Measurements from ENCODE around the gene FAM151A. TPM values are rescaled to one million over a fixed set of nuclear protein-coding genes. Genes with fewer than 3 reads are reported as not detected.

FAM151A gene
- total and polyA plus RNA-seq, 7 donors = 0.05 to 0.07 TPM; not detected in 5

DNA sequence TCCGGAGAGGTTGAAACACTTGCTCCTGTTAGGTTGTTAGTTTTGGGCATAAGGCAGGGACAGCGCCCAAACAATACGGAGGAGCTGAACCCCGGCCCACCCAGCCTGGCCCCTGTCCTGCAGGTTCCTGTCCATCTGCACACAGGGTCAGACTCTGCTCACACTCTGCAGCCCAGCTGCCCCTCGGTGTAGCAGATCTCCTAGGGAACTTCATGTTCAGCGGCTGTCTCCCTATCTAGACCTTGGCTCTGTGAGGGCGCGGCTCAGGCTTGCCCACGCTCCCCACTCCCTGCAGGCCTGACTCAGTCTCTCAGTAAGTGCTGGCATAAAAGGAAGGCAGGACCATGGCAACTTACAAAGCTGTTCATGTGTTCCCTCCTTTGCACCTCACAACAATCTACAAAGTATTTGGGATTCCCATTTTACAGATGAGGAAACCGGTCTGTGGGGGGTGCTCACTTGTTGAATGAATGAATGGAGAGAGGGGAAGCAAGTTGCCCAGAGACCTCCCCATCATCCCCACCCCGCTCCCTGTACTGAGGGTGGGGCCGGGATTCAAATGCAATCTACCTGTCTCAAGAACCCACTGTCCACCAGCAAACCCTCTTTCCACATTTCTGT, 49.1 kb downstream of the FAM151A start:
- no peak for DNase-seq
- H3K27ac ChIP-seq = peak overlapping the region; percentile 72
- 84 to 90% (median 90%) methylated on average over 12 of the region's 12 CpGs for WGBS, 3 donors
- H3K4me1 ChIP-seq = peaks cover 78% of the 10 kb centered on the region
- intact Hi-C loops (cut with DNase I) = no loop called here
- TF ChIP-seq, protein P1, sequence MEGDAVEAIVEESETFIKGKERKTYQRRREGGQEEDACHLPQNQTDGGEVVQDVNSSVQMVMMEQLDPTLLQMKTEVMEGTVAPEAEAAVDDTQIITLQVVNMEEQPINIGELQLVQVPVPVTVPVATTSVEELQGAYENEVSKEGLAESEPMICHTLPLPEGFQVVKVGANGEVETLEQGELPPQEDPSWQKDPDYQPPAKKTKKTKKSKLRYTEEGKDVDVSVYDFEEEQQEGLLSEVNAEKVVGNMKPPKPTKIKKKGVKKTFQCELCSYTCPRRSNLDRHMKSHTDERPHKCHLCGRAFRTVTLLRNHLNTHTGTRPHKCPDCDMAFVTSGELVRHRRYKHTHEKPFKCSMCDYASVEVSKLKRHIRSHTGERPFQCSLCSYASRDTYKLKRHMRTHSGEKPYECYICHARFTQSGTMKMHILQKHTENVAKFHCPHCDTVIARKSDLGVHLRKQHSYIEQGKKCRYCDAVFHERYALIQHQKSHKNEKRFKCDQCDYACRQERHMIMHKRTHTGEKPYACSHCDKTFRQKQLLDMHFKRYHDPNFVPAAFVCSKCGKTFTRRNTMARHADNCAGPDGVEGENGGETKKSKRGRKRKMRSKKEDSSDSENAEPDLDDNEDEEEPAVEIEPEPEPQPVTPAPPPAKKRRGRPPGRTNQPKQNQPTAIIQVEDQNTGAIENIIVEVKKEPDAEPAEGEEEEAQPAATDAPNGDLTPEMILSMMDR (IDR thresholded peaks at IDR 0.05) = no peak
- no peaks in the 10 kb centered on the region for H3K27me3 ChIP-seq (ENCODE audit: insufficient read depth in 3 of 3, low read length in 2 of 3)
- H3K9me3 ChIP-seq = no peaks in the 10 kb centered on the region
- H3K36me3 ChIP-seq (ENCODE audit: insufficient read depth in 1 of 2, low read depth in 1 of 2) = no peaks in the 10 kb centered on the region
- no peak for ATAC-seq
- no peak overlapping the region for H3K4me3 ChIP-seq

DNA sequence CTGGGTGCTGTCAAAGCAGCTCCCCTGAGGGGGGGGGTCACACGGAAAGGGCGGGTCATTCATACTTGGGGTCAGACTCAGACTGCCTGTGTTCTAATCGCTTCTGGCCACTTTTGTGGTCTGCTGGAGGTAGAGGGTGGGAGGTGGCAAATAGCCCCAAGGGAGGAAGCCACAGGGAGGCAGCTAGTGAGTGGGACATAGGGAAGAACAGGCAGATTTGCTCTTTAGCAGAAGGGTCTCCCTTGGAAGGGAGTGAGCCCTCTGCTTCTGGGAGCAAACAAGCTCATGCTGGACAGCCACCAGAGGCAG, 50.8 kb downstream of the FAM151A start:
- Histone ChIP-seq H3K36me3 (ENCODE audit: insufficient read depth in 1 of 2, low read depth in 1 of 2) (no peaks in the 10 kb centered on the region), H3K27ac (no peak overlapping the region), H3K27me3 (ENCODE audit: insufficient read depth in 3 of 3, low read length in 2 of 3) (no peaks in the 10 kb centered on the region), H3K4me3 (no peak overlapping the region), H3K4me1 (peaks cover 77% of the 10 kb centered on the region), H3K9me3 (no peaks in the 10 kb centered on the region)
- WGBS, 3 donors = 77 to 89% (median 81%) methylated on average over 3 of the region's 3 CpGs
- TF ChIP-seq, protein P1 (IDR thresholded peaks at IDR 0.05) = no peak
- DNase-seq (no peak), ATAC-seq (no peak)
- intact Hi-C loops (cut with DNase I) = no loop called here

DNA sequence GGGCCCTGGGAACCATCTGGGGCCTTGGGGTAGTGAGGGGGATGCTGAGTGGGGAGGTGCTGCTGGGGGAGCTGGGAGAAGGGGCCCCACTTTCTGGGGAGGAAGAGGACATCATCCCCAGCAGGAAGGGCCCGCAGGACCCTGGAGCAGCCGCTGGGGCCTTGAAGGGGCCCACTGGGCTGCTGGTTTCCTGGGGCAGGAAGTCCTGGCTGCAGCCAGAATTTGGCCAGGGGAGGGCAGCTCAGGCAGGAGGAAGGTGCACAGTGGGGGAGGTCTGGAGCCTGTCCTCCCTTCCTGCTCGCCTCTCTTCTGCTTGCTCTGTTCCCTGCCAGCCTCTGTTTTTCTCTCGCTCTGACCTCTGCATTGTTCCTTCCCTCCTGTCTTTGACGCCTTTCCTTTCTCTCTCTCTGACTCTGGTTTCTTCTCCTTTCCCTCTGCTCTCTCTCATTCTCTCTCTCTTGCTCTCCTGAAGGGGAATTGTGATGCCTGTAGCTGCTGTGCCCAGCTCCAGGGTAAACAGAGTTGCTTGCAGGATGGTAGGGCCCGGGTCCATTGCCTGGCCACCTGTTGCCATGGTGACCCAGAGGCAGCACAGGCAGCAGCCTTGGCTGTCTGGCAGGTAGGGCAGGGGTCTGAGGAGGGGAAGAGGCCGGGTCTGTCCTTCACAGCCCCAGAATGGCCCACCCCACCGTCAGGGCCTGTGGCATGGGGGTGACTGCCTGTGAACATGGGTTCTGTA, 51.4 kb downstream of the FAM151A start:
- no peaks in the 10 kb centered on the region for H3K9me3 ChIP-seq
- H3K27me3 ChIP-seq (ENCODE audit: insufficient read depth in 3 of 3, low read length in 2 of 3) = no peaks in the 10 kb centered on the region
- no peak for DNase-seq
- no peak overlapping the region for H3K4me3 ChIP-seq
- 65 to 72% (median 66%) methylated on average over 7 to 8 of the region's 8 CpGs for WGBS, 3 donors
- H3K4me1 ChIP-seq = peaks cover 80% of the 10 kb centered on the region
- no peaks in the 10 kb centered on the region for H3K36me3 ChIP-seq (ENCODE audit: insufficient read depth in 1 of 2, low read depth in 1 of 2)
- intact Hi-C loops (cut with DNase I) = no loop called here
- TF ChIP-seq, protein P1 (IDR thresholded peaks at IDR 0.05) = no peak
- ATAC-seq = no peak
- peak overlapping the region; percentile 61 for H3K27ac ChIP-seq

DNA sequence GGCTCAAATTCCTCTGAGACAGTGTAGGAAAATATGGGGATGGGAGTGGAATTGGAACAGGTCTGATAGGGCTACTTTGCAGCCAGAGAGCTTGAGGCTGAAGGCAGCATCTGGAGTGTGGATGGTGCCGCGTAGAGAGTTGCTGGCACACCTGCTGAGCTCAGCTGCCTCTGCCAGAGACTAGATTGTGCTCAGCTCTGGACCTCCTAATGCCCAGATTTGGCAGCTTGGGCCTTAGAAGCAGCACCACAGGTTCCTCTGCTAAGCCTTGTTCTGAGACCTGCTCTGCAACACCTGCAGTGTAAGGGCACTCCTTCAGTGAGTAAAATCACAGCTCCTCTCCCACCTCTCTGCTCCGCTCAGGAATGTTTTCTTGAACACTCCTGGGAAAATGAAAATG, 52.0 kb downstream of the FAM151A start:
- Histone ChIP-seq H3K4me1 (peaks cover 79% of the 10 kb centered on the region), H3K9me3 (no peaks in the 10 kb centered on the region), H3K36me3 (ENCODE audit: insufficient read depth in 1 of 2, low read depth in 1 of 2) (no peaks in the 10 kb centered on the region), H3K27ac (peak overlapping the region; percentile 61), H3K27me3 (ENCODE audit: insufficient read depth in 3 of 3, low read length in 2 of 3) (no peaks in the 10 kb centered on the region), H3K4me3 (no peak overlapping the region)
- ATAC-seq (no peak), DNase-seq (no peak)
- TF ChIP-seq, protein P1 (IDR thresholded peaks at IDR 0.05) = no peak
- intact Hi-C loops (cut with DNase I) = no loop called here
- 51 to 60% (median 56%) methylated on average over 3 of the region's 3 CpGs for WGBS, 3 donors

All from psoas muscle (tissue), 8 donors.